ENCODE measurements around the gene MAP3K10. TPM values are rescaled to one million over a fixed set of nuclear protein-coding genes. Genes with fewer than 3 reads are reported as not detected.

The MAP3K10 gene
- total RNA-seq, 1 donor from 2014 or later = 4.5 TPM

- no peak for DNase-seq
Measured at GRCh38 chr19:40174092-40174491, 17.1 kb upstream of the MAP3K10 start.

- DNase-seq = no peak
Measured at GRCh38 chr19:40175820-40176219, 15.4 kb upstream of the MAP3K10 start.

- no peak for DNase-seq
Measured at GRCh38 chr19:40177286-40178070, 13.7 kb upstream of the MAP3K10 start.

- no peak for DNase-seq
Measured at GRCh38 chr19:40178756-40179155, 12.5 kb upstream of the MAP3K10 start.

GRCh38 chr19:40184273-40184672, 7.0 kb upstream of the MAP3K10 start:
- no peak for DNase-seq

- no peak for DNase-seq
Measured at GRCh38 chr19:40191836-40192646, 815 bp downstream of the MAP3K10 start.

GRCh38 chr19:40192758-40193586, 1.7 kb downstream of the MAP3K10 start:
- DNase-seq = no peak

GRCh38 chr19:40193587-40193849, 2.3 kb downstream of the MAP3K10 start:
- no peak for DNase-seq

- DNase-seq = no peak
Measured at GRCh38 chr19:40198272-40198990, 7.2 kb downstream of the MAP3K10 start.

GRCh38 chr19:40200341-40201099, 9.3 kb downstream of the MAP3K10 start:
- no peak for DNase-seq

- DNase-seq = no peak
Measured at GRCh38 chr19:40204381-40204780, 13.2 kb downstream of the MAP3K10 start.

GRCh38 chr19:40205760-40206159, 14.5 kb downstream of the MAP3K10 start:
- DNase-seq = no peak

- no peak for DNase-seq
Measured at GRCh38 chr19:40208602-40209001, 17.4 kb downstream of the MAP3K10 start.

- DNase-seq = no peak
Measured at GRCh38 chr19:40210889-40211288, 19.7 kb downstream of the MAP3K10 start.

- no peak for DNase-seq
Measured at GRCh38 chr19:40213251-40213829, 22.1 kb downstream of the MAP3K10 start.

- no peak for DNase-seq
Measured at GRCh38 chr19:40213882-40214570, 22.8 kb downstream of the MAP3K10 start.

- DNase-seq = no peak
Measured at GRCh38 chr19:40214936-40215335, 23.7 kb downstream of the MAP3K10 start.

- DNase-seq = no peak
Measured at GRCh38 chr19:40216013-40216776, 25.0 kb downstream of the MAP3K10 start.

GRCh38 chr19:40216777-40217026, 25.5 kb downstream of the MAP3K10 start:
- DNase-seq = no peak

Data from skin of body (tissue), 2 donors.